22Rv1 (cell line): ENCODE measurements around the gene SLMAP.

ENCODE experiments used
- CTCF ChIP-seq: fragments of 450-650 bp; IDR thresholded peaks from 2 replicates; pipeline ENCODE4 v1.5.1; 2017; ENCODE audit warnings: mild to moderate bottlenecking
- ZFX ChIP-seq: fragments of 450-650 bp; IDR thresholded peaks from 2 replicates; pipeline ENCODE4 v1.6.1; 2017; ENCODE audit warnings: antibody characterized with exemption, borderline replicate concordance

GRCh38 chr3:57787867-57788623, 31.9 kb downstream of the SLMAP start:
- TF ChIP-seq CTCF (no peak), ZFX (no peak)
